K562 treated with DMSO at 1 percent for 48 hours (cell line): ENCODE results near the gene TBCD. TPM values are rescaled to one million over a fixed set of nuclear protein-coding genes. Genes with fewer than 3 reads are reported as not detected.

Experiments used
- total RNA-seq: library from RNA; unstranded; fragments of 300-600 nt; gene quantifications from 2 replicates; pipeline ENCODE4 v1.2.3, GENCODE V29; 2022; ENCODE audit warnings: low replicate concordance; ENCODE audit errors: extremely low read depth

The TBCD gene
- total RNA-seq = 1,354 TPM in 1 of 2 replicates, not detected in the other

DNA sequence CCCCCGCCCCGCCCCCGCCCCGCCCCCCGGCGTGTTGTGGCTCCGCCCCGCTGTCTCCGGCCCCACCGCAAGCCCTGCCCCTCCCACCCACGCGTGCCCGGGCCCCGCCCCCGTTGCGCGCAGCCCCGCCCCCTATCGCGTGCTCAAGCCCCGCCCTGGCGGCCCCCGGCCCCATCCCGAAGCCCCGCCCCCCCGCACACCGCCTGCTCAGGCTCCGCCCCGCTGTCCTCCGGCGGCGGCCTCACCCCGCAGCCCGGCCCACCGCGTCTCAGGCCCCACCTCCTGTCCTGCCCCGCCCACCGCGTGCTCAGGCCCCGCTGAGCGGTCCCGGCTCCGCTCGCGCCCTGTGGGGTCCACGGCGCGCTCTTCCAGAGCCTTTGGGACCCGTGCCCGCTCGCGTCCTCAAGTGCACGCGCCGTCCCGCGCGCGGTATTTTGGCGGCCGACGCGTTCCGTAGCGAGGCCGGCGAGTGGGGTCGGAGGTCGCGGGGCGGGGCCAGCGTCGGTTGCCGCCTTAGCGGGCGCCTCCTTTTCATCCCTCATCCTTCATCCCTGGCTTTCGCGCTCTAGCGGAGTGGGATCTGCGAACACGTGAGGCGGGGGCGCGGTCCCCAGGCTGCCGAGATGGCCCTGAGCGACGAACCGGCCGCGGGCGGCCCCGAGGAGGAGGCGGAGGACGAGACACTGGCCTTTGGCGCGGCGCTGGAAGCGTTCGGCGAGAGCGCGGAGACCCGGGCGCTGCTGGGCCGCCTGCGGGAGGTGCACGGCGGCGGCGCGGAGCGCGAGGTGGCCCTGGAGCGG, at the start of gene TBCD:
Gene TBCD (plus strand): TSS at position 495 of the 800 bp plus-strand sequence. CDS start 129 bp downstream, at position 624.

DNA sequence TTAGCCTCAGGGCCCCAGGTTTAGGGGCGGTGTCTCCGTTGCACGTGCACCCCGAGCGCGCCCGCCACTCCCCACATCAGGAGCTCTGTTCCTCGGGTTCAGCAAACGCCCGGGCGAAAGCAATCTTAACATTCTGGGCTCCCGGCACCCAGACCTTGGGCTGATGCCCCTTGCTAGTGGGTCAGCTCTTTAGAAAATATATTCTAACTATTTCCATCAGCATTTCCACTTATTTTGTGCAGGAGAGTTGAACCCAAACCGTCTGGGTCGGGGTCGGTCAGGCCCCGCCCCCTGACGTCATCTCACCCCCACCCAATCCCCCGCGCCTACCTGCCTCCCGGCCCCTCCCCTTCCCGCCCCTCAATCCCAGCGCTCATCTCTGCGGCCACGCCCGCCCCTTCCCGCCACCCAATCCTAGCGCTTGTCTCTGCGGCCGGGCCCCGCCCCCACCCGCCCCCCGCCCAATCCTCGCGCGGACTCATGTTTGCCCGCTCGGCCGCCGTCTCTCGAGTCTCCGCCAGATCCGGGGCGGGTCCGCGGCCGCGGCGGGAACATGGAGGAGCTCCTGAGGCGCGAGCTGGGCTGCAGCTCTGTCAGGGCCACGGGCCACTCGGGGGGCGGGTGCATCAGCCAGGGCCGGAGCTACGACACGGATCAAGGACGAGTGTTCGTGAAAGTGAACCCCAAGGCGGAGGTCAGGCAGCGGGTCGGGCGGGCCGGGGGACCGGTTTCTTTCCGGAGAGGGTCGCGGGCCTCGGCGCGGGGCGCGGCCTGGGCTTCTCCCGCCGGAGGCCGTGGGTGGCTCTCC, 35.5 kb upstream of the TBCD start, which contains the start of gene FN3KRP:
Gene FN3KRP (plus strand): TSS at position 504 of the 808 bp plus-strand sequence. CDS start 50 bp downstream, at position 554.

DNA sequence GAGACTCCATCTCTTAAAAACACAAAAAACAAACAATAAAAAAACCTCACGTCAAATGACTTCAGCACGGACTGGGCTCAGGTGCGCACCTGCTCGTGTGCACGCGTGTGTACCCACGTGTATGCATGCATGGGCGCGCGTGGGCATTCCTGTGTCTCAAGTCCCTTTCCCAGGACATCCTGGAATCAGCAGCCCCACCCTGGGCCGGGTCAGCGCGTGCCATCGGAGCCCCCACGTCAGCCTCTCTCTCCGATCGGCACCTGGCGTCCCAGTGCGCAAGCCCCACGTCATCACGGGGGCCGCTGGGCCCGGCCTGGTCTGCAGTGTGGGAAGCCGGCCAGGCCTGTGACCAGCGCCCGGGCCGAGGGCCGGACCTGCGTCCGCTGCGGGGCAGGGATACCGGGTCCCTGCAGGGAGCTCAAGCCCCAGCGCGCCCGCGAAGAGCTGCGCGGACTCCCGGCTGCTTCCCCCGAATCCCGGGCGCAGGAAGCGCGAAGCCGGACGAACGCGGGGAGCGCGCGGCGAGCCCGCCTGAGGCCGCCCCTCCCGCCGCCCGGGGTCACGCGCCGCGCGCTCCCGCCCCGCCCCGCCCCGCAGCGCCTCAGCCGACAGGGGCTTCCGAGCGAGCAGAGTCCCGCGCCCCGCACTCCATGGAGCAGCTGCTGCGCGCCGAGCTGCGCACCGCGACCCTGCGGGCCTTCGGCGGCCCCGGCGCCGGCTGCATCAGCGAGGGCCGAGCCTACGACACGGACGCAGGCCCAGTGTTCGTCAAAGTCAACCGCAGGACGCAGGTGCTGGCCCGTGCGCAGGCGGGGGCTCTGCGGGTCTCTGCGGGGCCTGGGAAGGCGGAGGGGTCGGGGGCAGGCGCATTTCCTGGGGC, 16.6 kb upstream of the TBCD start, which contains the start of gene FN3K:
Gene FN3K (plus strand): TSS at position 629 of the 880 bp plus-strand sequence. CDS start 22 bp downstream, at position 651.

DNA sequence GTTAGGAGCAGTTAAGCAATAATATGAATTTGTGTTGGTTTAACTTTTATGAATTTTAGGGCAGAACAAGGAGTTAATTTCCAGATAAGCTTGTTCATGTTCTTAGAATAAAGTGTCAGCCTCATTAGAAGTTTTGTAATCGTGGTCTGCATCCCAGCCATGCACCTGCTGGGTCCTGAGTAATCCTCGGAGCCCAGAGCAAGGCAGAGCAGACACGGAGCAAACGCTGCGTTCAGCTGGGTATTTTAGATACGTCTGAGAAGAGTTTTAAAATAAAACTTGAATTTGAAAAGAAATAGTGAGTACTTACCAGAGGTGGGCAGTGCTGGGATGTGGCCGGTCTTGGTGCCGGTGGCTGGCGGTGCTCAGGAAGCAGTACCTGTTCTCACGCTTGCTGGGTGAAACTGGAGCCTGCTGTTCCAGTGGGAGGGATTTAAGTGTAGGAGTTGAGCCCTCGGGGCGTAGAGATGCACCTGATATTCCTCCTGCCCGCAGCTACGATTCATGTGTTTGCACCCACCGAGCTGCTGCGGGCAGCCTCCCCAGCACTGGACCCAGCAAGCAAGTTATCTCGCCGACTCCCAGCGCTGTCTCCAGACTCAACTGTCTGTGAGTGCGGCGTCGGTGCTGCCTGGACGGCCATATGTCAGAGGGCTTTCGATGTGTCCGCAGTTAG, 87.9 kb downstream of the TBCD start, which contains the start of gene ZNF750:
Gene ZNF750 (minus strand): TSS at position 406 of the 676 bp plus-strand sequence. CDS start 7,568 bp downstream, outside the sequence.

Other genes with a start within 250 kb of the TBCD start
- gene FOXK2, start 232.3 kb upstream of the TBCD start, total RNA-seq = not detected in 2 replicates
- gene WDR45B, start 103.6 kb upstream of the TBCD start, total RNA-seq = not detected in 2 replicates
- gene RAB40B, start 53.4 kb upstream of the TBCD start, total RNA-seq = not detected in 2 replicates
- not detected in 2 replicates for gene FN3KRP, start 35.4 kb upstream of the TBCD start, total RNA-seq
- gene FN3K, start 16.4 kb upstream of the TBCD start, total RNA-seq = not detected in 2 replicates
- not detected in 2 replicates for gene ZNF750, start 88.0 kb downstream of the TBCD start, total RNA-seq